Ovary (tissue), 9 donors: ENCODE measurements around the gene ERCC8. TPM values are rescaled to one million over a fixed set of nuclear protein-coding genes. Genes with fewer than 3 reads are reported as not detected.

Source experiments
- DNase-seq, 5 donors: peaks; one replicate each; pipeline ENCODE4 v3.0.0-alpha.2; 2019 to 2020
- H3K27ac ChIP-seq, 2 donors: fragments of 200-600 bp; one replicate each; pipeline versions ENCODE4 v1.5.1 to v1.8.0; 2019 to 2022
- H3K27me3 ChIP-seq: fragments of 200-600 bp; one replicate; pipeline ENCODE4 v1.8.0; 2022
- H3K36me3 ChIP-seq: fragments of 200-600 bp; sonication (generic); one replicate; pipeline ENCODE4 v1.5.1; 2019
- H3K4me1 ChIP-seq: one replicate; pipeline ENCODE4 v1.8.1; 2013; ENCODE audit warnings: mild to moderate bottlenecking, moderate library complexity; ENCODE audit not compliant: insufficient read depth
- H3K4me3 ChIP-seq: fragments of 200-600 bp; sonication (generic); one replicate; pipeline ENCODE4 v1.5.1; 2017
- H3K9me3 ChIP-seq, 2 donors: fragments of 200-600 bp in 1 of 2; sonication (generic) in 1 of 2; one replicate each; pipeline versions ENCODE4 v1.5.1 to v1.8.1; 2013 to 2019; ENCODE audit warnings: mild to moderate bottlenecking in 1 of 2, moderate library complexity in 1 of 2
- CTCF ChIP-seq, 3 donors: fragments of 450-650 bp in 2 of 3; fragments of 200-600 bp in 1 of 3; IDR thresholded peaks; one replicate each; pipeline versions ENCODE4 v1.5.1 to v1.8.0; 2016 to 2022; ENCODE audit warnings: antibody characterized with exemption in 3 of 3, mild to moderate bottlenecking in 1 of 3
- EP300 ChIP-seq: sonication (generic); formaldehyde crosslinking; IDR thresholded peaks from one replicate; pipeline ENCODE4 v1.6.1; 2017; ENCODE audit warnings: antibody characterized with exemption
- POLR2A ChIP-seq: fragments of 450-650 bp; IDR thresholded peaks from one replicate; pipeline ENCODE4 v1.6.1; 2017; ENCODE audit warnings: antibody characterized with exemption, mild to moderate bottlenecking, moderate library complexity
- WGBS, 3 donors: extraction: QIAGEN DNeasy Blood & Tissue Kit in 1 of 3; methylation state at CpG; one replicate each; pipeline versions ENCODE4 v1.1.5 to v1.1.7; 2013 to 2017; 5-methylcytosine and 5-hydroxymethylcytosine counted together
- intact Hi-C, 4 donors: fragments of 100-400 bp; cut with DNase I; formaldehyde crosslinking; loops; one replicate each; pipeline versions ENCODE4 v1.11.0 to v1.15.1; 2022 to 2023
- polyA plus RNA-seq, 2 donors: library from polyadenylated mRNA; stranded (reverse); fragments of 200-250 nt in 1 of 2; fragments of 350-450 nt in 1 of 2; fragmentation: Illumina TruSeq in 1 of 2; extraction: RNeasy Lipid Tissue Mini Kit (QIAGEN cat#74804) in 1 of 2; gene quantifications; one replicate each; pipeline ENCODE4 v1.2.3, GENCODE V29; 2013 to 2014
- total RNA-seq, 7 donors: library from RNA; depleted of rRNA in 2 of 7; stranded (reverse); fragments of >200 nt in 2 of 7; fragmentation: NEBNext Ultra II Directional in 3 of 7; extraction: Animal tissue kit (Norgen Biotek cat#: 25700) in 3 of 7; gene quantifications; one replicate each; pipeline versions ENCODE4 v1.1.0 to v1.2.4, GENCODE V29; 2016 to 2023
- donor health status: DM: no; HTN: no; CAD: no; lungs with moderate emphysema.
- donor health status: DM: no; HTN: no; CAD: no.
- donor health status: Bipolar disorder and iron deficiency.
- donor health status: DM: yes; HTN: yes; CAD: no.
- donor health status: DM: no; HTN: no; CAD: no.
- donor health status: DM: yes; HTN: yes; CAD: no.

The ERCC8 gene
- total and polyA plus RNA-seq, 9 donors, result 6.2 to 12.4 (median 8.0) TPM

GRCh38 chr5:60929024-60929423, 15.8 kb downstream of the ERCC8 start:
- no peaks in the 10 kb centered on the region for H3K36me3 ChIP-seq
- intact Hi-C loops, result no loop called here
- no peak for DNase-seq
- TF ChIP-seq EP300 (no peak), POLR2A (no peak), CTCF (IDR thresholded peaks at IDR 0.05) (no peak)
- WGBS, 3 donors, result 77 to 88% (median 84%) methylated on average over 6 of the region's 6 CpGs
- no peak overlapping the region for H3K4me3 ChIP-seq
- H3K4me1 ChIP-seq, result no peaks in the 10 kb centered on the region
- no peak overlapping the region for H3K27ac ChIP-seq
- H3K27me3 ChIP-seq, result no peaks in the 10 kb centered on the region
- H3K9me3 ChIP-seq, result no peaks in the 10 kb centered on the region

GRCh38 chr5:60927450-60927849, 17.4 kb downstream of the ERCC8 start:
- no peak for DNase-seq
- H3K27me3 ChIP-seq, result no peaks in the 10 kb centered on the region
- intact Hi-C loops, result no loop called here

GRCh38 chr5:60918466-60918865, 26.4 kb downstream of the ERCC8 start:
- intact Hi-C loops, result no loop called here
- H3K9me3 ChIP-seq, result no peaks in the 10 kb centered on the region
- H3K4me1 ChIP-seq, result no peaks in the 10 kb centered on the region
- H3K4me3 ChIP-seq, result no peak overlapping the region
- 96 to 99% (median 98%) methylated on average over 2 of the region's 2 CpGs for WGBS, 3 donors
- no peak overlapping the region for H3K27ac ChIP-seq
- no peaks in the 10 kb centered on the region for H3K36me3 ChIP-seq
- TF ChIP-seq EP300 (no peak), CTCF (IDR thresholded peaks at IDR 0.05) (no peak), POLR2A (no peak)
- no peak for DNase-seq
- H3K27me3 ChIP-seq, result no peaks in the 10 kb centered on the region

More at GRCh38 chr5:60927450-60927849, 17.4 kb downstream of the ERCC8 start:
- Histone ChIP-seq H3K4me1 (no peaks in the 10 kb centered on the region), H3K27ac (no peak overlapping the region), H3K4me3 (no peak overlapping the region), H3K36me3 (no peaks in the 10 kb centered on the region), H3K9me3 (no peaks in the 10 kb centered on the region)
- TF ChIP-seq EP300, result no peak
- TF ChIP-seq POLR2A, result no peak
- TF ChIP-seq CTCF (IDR thresholded peaks at IDR 0.05), result no peak

- DNase-seq, result no peak
- H3K9me3 ChIP-seq, result no peaks in the 10 kb centered on the region
- intact Hi-C loops, result no loop called here
- no peaks in the 10 kb centered on the region for H3K27me3 ChIP-seq
- H3K27ac ChIP-seq, result no peak overlapping the region
- TF ChIP-seq CTCF (IDR thresholded peaks at IDR 0.05) (no peak), POLR2A (no peak), EP300 (no peak)
- no peak overlapping the region for H3K4me3 ChIP-seq
- no peaks in the 10 kb centered on the region for H3K4me1 ChIP-seq
- H3K36me3 ChIP-seq, result no peaks in the 10 kb centered on the region
Measured at GRCh38 chr5:60916646-60917045, 28.2 kb downstream of the ERCC8 start.

- H3K27ac ChIP-seq, result no peak overlapping the region
- H3K4me3 ChIP-seq, result no peak overlapping the region
- no peaks in the 10 kb centered on the region for H3K4me1 ChIP-seq
- H3K36me3 ChIP-seq, result no peaks in the 10 kb centered on the region
- TF ChIP-seq POLR2A (no peak), CTCF (IDR thresholded peaks at IDR 0.05) (no peak), EP300 (no peak)
- no peaks in the 10 kb centered on the region for H3K9me3 ChIP-seq
- intact Hi-C loops, result no loop called here
- WGBS, 3 donors, result 79 to 80% (median 80%) methylated on average over 4 of the region's 4 CpGs
- no peak for DNase-seq
- H3K27me3 ChIP-seq, result no peaks in the 10 kb centered on the region
Measured at GRCh38 chr5:60903356-60903755, 41.5 kb downstream of the ERCC8 start.
